Measurements from ENCODE around the gene PPFIA4.

PPFIA4 gene

DNA sequence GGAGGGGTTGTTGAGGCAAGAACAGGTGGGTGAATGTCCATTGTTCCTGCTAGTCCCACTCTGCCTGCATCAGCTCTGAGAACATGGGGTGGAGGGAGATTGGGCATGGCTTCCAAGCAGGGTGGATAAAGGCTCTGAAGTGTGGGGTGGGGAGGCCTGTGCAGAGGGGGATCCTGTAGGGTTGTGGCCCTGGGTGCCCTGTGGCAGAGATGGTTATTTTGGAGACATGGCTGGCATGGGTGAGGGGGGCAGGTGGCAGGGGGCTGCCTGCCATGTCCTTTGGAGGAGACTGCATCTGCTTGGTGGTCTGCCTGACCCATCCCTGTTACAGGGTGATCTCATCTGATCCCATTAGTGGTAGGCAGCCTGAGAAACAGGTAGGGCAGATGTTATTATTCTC is 48.3 kb downstream of the PPFIA4 start:
- peaks cover 11% of the 10 kb centered on the region for H3K27me3 ChIP-seq (ENCODE audit: control insufficient read depth, insufficient read depth, low read length)
- H3K9ac ChIP-seq (ENCODE audit: low read length): no peak overlapping the region
- no peaks in the 10 kb centered on the region for H3K36me3 ChIP-seq (ENCODE audit: control insufficient read depth, insufficient read depth, low read length)
- H3K4me3 ChIP-seq (ENCODE audit: low read length): no peak overlapping the region
- H3K4me1 ChIP-seq (ENCODE audit: control insufficient read depth, insufficient read depth, low read length): peaks cover 6% of the 10 kb centered on the region
- H3K27ac ChIP-seq (ENCODE audit: low read depth, low read length): no peak overlapping the region

DNA sequence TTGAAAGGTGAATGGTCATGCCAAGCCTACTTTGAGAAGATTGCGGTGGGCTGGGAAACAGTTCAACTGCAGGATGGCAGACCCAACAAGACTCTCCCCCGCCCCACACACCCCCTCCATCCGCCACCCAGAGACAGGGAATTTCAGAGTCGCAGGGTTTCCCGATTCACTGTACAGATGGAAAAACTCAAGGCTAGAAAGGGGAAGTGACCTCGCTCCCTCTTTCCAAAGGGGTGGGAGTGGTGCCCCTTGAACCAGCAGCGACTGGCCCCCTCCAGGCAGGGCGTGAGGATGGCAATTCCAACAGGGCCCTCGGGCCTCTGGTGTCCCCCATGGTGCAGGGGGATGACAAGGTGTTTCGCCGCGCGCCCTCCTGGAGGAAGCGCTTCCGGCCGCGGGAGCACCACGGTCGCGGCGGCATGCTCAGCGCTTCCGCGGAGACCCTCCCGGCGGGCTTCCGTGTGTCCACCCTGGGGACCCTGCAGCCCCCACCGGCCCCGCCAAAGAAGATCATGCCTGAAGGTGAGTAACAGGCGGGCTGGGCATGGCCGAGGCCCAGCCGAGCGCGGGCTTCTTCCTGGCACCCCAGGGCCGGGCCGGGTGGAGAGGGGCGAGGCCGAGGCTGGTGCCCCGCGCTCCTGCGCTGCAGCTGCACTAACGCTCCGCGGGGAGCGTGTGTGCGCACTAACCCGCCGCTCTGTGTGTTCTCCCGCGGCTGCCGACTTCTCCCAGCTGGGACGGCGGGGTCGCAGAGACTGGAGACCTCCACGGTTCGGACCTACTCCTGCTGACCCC is 49.1 kb downstream of the PPFIA4 start:
- Histone ChIP-seq H3K4me3 (ENCODE audit: low read length) (peak overlapping the region; percentile 46), H3K27me3 (ENCODE audit: control insufficient read depth, insufficient read depth, low read length) (peaks cover 11% of the 10 kb centered on the region), H3K36me3 (ENCODE audit: control insufficient read depth, insufficient read depth, low read length) (no peaks in the 10 kb centered on the region), H3K9ac (ENCODE audit: low read length) (no peak overlapping the region), H3K4me1 (ENCODE audit: control insufficient read depth, insufficient read depth, low read length) (no peaks in the 10 kb centered on the region), H3K27ac (ENCODE audit: low read depth, low read length) (no peak overlapping the region)

DNA sequence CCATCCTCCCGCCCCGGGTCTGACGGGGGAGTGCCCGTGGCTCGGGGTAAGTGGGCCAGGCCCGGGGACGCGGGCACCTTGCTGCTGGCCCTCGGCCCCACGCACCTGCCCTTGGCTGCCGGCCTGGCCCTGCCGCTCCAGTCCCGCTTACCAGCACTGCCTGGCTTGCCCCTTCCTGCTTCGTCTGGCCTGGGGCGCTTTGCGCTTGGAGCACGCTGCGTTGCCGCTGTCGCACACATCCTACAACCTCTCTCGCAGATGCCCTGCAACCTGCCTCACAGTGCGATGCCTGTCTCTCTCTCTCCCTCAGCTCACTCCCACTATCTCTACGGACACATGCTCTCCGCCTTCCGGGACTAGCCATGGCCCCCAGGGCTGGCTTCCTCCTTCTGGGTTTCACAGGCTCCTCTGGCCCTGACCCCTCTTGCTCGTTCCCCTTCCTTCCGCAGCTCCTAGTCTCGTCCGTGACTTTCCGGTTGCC is 49.8 kb downstream of the PPFIA4 start:
- H3K36me3 ChIP-seq (ENCODE audit: control insufficient read depth, insufficient read depth, low read length): no peaks in the 10 kb centered on the region
- H3K9ac ChIP-seq (ENCODE audit: low read length): no peak overlapping the region
- peaks cover 11% of the 10 kb centered on the region for H3K27me3 ChIP-seq (ENCODE audit: control insufficient read depth, insufficient read depth, low read length)
- H3K4me3 ChIP-seq (ENCODE audit: low read length): peak overlapping the region; percentile 46
- H3K27ac ChIP-seq (ENCODE audit: low read depth, low read length): no peak overlapping the region
- no peaks in the 10 kb centered on the region for H3K4me1 ChIP-seq (ENCODE audit: control insufficient read depth, insufficient read depth, low read length)

GRCh38 chr1:203077367-203077766 is 51.1 kb downstream of the PPFIA4 start:
- Histone ChIP-seq H3K4me1 (ENCODE audit: control insufficient read depth, insufficient read depth, low read length) (no peaks in the 10 kb centered on the region), H3K9ac (ENCODE audit: low read length) (no peak overlapping the region), H3K36me3 (ENCODE audit: control insufficient read depth, insufficient read depth, low read length) (no peaks in the 10 kb centered on the region), H3K27ac (ENCODE audit: low read depth, low read length) (no peak overlapping the region), H3K4me3 (ENCODE audit: low read length) (no peak overlapping the region), H3K27me3 (ENCODE audit: control insufficient read depth, insufficient read depth, low read length) (peaks cover 11% of the 10 kb centered on the region)

GRCh38 chr1:203077956-203078355 is 51.7 kb downstream of the PPFIA4 start:
- H3K4me3 ChIP-seq (ENCODE audit: low read length): no peak overlapping the region
- H3K27ac ChIP-seq (ENCODE audit: low read depth, low read length): no peak overlapping the region
- peaks cover 11% of the 10 kb centered on the region for H3K27me3 ChIP-seq (ENCODE audit: control insufficient read depth, insufficient read depth, low read length)
- no peak overlapping the region for H3K9ac ChIP-seq (ENCODE audit: low read length)
- H3K4me1 ChIP-seq (ENCODE audit: control insufficient read depth, insufficient read depth, low read length): no peaks in the 10 kb centered on the region
- no peaks in the 10 kb centered on the region for H3K36me3 ChIP-seq (ENCODE audit: control insufficient read depth, insufficient read depth, low read length)

DNA sequence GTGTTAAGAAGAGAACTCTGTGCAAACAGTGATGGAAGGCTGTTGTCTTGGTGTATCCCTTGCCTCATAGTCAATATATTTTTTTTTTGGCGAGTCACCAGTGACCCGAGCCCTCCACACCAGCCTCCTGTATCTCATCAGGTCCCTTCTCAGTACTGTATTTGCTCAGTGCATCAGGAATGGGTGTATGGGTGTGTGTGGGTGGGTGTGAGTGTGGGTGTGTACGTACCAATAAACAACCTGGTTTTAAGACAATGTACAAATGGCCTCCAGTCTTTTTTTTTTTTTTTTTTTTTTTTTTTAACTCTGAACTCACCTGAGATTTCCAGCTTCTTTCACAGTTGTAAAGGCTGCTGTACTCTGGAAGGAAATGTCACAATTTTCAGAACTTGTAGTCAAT is 52.2 kb downstream of the PPFIA4 start:
- Histone ChIP-seq H3K9ac (ENCODE audit: low read length) (no peak overlapping the region), H3K36me3 (ENCODE audit: control insufficient read depth, insufficient read depth, low read length) (no peaks in the 10 kb centered on the region), H3K4me1 (ENCODE audit: control insufficient read depth, insufficient read depth, low read length) (no peaks in the 10 kb centered on the region), H3K4me3 (ENCODE audit: low read length) (no peak overlapping the region), H3K27me3 (ENCODE audit: control insufficient read depth, insufficient read depth, low read length) (peaks cover 11% of the 10 kb centered on the region), H3K27ac (ENCODE audit: low read depth, low read length) (no peak overlapping the region)

- Histone ChIP-seq H3K4me3 (ENCODE audit: low read length) (no peak overlapping the region), H3K27ac (ENCODE audit: low read depth, low read length) (no peak overlapping the region), H3K4me1 (ENCODE audit: control insufficient read depth, insufficient read depth, low read length) (no peaks in the 10 kb centered on the region), H3K27me3 (ENCODE audit: control insufficient read depth, insufficient read depth, low read length) (peaks cover 11% of the 10 kb centered on the region), H3K9ac (ENCODE audit: low read length) (no peak overlapping the region), H3K36me3 (ENCODE audit: control insufficient read depth, insufficient read depth, low read length) (no peaks in the 10 kb centered on the region)
Observed at GRCh38 chr1:203080456-203080855, 54.2 kb downstream of the PPFIA4 start.

DNA sequence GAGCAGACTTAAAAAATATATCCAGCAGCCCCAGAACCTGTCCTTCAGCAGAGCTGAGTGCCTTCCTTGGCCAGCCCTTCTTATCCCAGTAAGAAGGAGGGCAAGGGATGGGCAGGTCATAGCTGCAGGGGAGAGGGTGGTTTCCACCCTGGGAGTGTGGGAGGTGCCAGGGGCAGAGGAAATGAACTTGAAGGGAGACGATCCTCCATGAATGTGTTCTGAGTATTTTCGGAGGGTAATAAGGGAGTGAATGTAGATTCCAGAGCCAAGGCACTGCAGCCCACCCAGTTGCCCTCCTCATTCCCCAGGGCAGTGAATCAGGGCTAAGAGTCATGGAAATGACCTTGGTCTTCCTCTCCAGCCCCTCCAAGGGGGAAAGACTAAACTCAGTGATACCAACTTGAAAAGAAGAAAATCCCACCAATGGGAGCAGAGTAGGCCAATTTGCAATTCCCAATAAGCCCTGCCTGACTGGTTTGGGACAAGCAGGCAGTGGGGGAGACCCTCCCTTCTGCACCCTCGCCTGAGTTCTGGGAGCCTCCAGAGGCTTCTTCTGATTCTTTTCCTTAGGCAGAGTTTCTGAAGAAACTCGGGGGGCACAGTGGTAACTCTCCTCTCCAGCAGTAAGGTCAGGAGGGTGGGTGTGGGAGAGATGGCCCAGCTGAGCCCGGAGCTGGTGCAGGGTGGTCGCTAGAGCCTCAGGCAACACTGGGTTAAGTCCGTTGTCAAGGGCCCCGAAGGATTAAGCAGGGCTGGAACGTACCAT is 55.4 kb downstream of the PPFIA4 start:
- no peaks in the 10 kb centered on the region for H3K36me3 ChIP-seq (ENCODE audit: control insufficient read depth, insufficient read depth, low read length)
- H3K4me3 ChIP-seq (ENCODE audit: low read length): no peak overlapping the region
- no peak overlapping the region for H3K27ac ChIP-seq (ENCODE audit: low read depth, low read length)
- no peak overlapping the region for H3K9ac ChIP-seq (ENCODE audit: low read length)
- H3K27me3 ChIP-seq (ENCODE audit: control insufficient read depth, insufficient read depth, low read length): peaks cover 2% of the 10 kb centered on the region
- H3K4me1 ChIP-seq (ENCODE audit: control insufficient read depth, insufficient read depth, low read length): no peaks in the 10 kb centered on the region

- Histone ChIP-seq H3K27me3 (ENCODE audit: control insufficient read depth, insufficient read depth, low read length) (no peaks in the 10 kb centered on the region), H3K4me1 (ENCODE audit: control insufficient read depth, insufficient read depth, low read length) (no peaks in the 10 kb centered on the region), H3K36me3 (ENCODE audit: control insufficient read depth, insufficient read depth, low read length) (no peaks in the 10 kb centered on the region), H3K9ac (ENCODE audit: low read length) (no peak overlapping the region), H3K27ac (ENCODE audit: low read depth, low read length) (no peak overlapping the region), H3K4me3 (ENCODE audit: low read length) (no peak overlapping the region)
Observed at GRCh38 chr1:203082231-203082505, 55.9 kb downstream of the PPFIA4 start.

GRCh38 chr1:203082571-203083462 is 56.5 kb downstream of the PPFIA4 start:
- no peak overlapping the region for H3K27ac ChIP-seq (ENCODE audit: low read depth, low read length)
- no peak overlapping the region for H3K4me3 ChIP-seq (ENCODE audit: low read length)
- H3K27me3 ChIP-seq (ENCODE audit: control insufficient read depth, insufficient read depth, low read length): no peaks in the 10 kb centered on the region
- no peaks in the 10 kb centered on the region for H3K36me3 ChIP-seq (ENCODE audit: control insufficient read depth, insufficient read depth, low read length)
- no peak overlapping the region for H3K9ac ChIP-seq (ENCODE audit: low read length)
- no peaks in the 10 kb centered on the region for H3K4me1 ChIP-seq (ENCODE audit: control insufficient read depth, insufficient read depth, low read length)

GRCh38 chr1:203083463-203083921 is 57.2 kb downstream of the PPFIA4 start:
- no peak overlapping the region for H3K9ac ChIP-seq (ENCODE audit: low read length)
- no peaks in the 10 kb centered on the region for H3K4me1 ChIP-seq (ENCODE audit: control insufficient read depth, insufficient read depth, low read length)
- no peaks in the 10 kb centered on the region for H3K36me3 ChIP-seq (ENCODE audit: control insufficient read depth, insufficient read depth, low read length)
- H3K27me3 ChIP-seq (ENCODE audit: control insufficient read depth, insufficient read depth, low read length): no peaks in the 10 kb centered on the region
- no peak overlapping the region for H3K27ac ChIP-seq (ENCODE audit: low read depth, low read length)
- H3K4me3 ChIP-seq (ENCODE audit: low read length): no peak overlapping the region
